Epithelial cell of proximal tubule (primary cell): ENCODE results near the gene NKAPL. TPM values are rescaled to one million over a fixed set of nuclear protein-coding genes. Genes with fewer than 3 reads are reported as not detected.

Source experiments
- DNase-seq: peaks from one replicate; pipeline ENCODE4 v3.0.0-alpha.2; 2011; ENCODE audit warnings: low read depth
- H3K4me3 ChIP-seq: 2 replicates; pipeline ENCODE4 v1.5.1; 2011; ENCODE audit warnings: low read depth, mild to moderate bottlenecking, low read length
- total RNA-seq: library from RNA; depleted of rRNA; stranded (reverse); fragments of >200 nt; gene quantifications from 2 replicates; pipeline ENCODE4 v1.2.3, GENCODE V29; 2015
- TF ChIP-seq, protein P1 (sequence below): conservative IDR thresholded peaks from 2 replicates; pipeline ENCODE4 v1.5.1; 2012; ENCODE audit warnings: low read depth, mild to moderate bottlenecking, low read length

NKAPL gene
- total RNA-seq = 0.17 and 0.65 TPM in 2 replicates

DNA sequence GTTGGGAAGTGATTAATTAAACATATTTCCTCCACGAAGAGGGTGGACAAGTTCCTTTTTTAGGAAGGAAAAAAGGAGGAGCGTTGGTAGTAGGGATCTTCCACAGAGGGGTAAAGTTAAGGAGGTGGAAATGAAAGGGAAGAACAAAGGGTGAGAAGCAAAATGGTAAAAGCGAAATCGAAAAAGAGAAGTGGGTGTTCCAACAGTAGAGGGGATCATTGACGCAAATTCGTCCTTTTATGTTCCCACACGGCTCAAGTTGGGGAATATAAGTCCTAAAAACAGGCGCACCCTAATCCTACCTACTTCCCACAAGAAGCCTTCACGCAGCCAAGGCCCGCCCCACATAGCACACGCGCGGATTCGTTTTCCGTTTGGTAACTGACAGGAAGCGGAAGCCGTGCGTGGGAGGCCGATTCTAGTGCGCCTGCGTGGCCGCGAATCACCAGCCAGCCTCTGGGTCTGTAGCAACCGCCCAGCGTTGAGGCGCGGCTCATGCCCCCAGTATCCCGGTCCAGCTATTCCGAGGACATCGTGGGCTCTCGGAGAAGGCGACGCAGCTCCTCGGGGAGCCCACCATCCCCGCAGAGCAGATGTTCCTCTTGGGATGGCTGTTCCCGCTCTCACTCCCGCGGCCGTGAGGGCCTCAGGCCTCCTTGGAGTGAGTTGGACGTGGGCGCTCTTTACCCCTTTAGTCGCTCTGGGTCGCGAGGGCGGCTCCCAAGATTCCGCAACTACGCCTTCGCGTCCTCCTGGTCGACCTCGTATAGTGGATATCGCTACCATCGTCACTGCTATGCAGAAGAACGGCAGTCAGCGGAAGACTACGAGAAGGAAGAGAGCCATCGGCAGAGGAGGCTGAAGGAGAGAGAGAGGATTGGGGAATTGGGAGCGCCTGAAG lies at the start of gene NKAPL:
Gene NKAPL (plus strand): TSS at position 421 of the 901 bp plus-strand sequence. CDS start 75 bp downstream, at position 496.
- DNase-seq = no peak
- peak within 1 kb of the TSS; percentile 47 for H3K4me3 ChIP-seq
- TF ChIP-seq, protein P1, sequence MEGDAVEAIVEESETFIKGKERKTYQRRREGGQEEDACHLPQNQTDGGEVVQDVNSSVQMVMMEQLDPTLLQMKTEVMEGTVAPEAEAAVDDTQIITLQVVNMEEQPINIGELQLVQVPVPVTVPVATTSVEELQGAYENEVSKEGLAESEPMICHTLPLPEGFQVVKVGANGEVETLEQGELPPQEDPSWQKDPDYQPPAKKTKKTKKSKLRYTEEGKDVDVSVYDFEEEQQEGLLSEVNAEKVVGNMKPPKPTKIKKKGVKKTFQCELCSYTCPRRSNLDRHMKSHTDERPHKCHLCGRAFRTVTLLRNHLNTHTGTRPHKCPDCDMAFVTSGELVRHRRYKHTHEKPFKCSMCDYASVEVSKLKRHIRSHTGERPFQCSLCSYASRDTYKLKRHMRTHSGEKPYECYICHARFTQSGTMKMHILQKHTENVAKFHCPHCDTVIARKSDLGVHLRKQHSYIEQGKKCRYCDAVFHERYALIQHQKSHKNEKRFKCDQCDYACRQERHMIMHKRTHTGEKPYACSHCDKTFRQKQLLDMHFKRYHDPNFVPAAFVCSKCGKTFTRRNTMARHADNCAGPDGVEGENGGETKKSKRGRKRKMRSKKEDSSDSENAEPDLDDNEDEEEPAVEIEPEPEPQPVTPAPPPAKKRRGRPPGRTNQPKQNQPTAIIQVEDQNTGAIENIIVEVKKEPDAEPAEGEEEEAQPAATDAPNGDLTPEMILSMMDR = no peak

DNA sequence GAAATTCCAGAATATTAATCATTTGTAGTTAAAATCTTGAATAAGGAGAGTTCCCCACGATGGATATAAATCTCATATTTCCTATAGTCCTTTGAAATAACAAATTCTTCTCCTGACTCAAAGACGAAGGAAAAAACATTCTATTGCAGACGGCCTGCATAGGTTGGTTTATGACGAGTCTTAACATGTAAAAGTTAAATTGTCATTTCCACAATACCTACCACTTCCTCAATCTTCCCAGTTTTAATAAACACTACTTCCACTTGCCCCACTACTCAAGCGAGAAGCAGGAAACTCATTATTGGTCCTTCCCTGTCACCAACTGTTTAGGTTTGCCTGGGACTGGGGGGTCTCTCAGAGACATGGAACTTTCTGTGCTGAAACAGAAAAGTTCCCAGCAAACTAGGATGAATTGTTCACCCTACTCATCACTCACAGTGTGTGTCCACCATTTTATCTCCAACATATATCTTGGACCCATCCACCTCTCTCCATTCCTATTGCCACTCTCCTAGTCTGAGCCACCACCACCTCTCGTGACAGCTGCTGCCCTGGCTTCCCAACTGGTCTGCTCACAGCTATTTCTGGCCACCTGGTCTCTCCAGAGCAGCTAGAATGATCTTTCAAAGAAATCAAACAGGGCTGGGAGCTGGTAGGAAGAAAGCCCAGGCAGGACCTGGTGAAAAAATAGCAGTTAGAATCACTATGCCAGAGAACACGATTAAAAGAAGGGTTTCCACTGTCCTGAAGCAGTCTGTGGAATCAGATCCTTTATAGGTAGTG lies 49.2 kb upstream of the NKAPL start:
- DNase-seq = no peak
- TF ChIP-seq, protein P1 = no peak
- H3K4me3 ChIP-seq = no peak overlapping the region

DNA sequence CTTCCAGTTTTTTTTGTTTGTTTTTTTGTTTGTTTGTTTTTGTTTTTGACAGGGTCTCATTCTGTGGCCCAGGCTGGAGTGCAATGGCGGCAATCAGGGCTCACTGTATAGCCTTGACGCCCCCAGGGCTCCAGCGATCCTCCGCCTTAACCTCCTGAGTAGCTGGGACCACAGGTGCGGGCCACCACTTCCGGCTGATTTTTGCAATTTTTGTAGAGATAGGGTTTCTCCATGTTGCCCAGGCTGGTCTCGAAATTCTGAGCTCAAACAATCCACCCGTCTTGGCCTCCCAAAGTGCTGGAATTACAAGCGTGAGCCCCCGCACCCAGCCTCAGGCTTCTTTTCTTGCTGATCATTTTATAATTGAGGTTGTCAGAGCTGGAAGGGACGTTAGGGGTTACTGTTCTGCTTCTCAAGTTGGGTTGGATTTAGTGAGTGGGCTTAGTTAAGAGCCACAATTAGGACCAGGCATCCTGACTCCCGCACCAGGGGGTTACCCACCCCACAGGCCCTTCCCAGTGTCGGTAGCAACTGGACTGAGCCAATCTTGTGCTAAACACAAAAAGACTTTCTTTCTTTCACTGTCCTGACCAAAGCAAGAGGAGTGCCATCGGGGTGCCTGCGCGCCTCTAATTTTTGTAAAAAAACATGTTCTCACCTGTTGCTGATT lies 47.1 kb upstream of the NKAPL start:
- DNase-seq = no peak
- H3K4me3 ChIP-seq = peak overlapping the region; percentile 64
- TF ChIP-seq, protein P1 = no peak

DNA sequence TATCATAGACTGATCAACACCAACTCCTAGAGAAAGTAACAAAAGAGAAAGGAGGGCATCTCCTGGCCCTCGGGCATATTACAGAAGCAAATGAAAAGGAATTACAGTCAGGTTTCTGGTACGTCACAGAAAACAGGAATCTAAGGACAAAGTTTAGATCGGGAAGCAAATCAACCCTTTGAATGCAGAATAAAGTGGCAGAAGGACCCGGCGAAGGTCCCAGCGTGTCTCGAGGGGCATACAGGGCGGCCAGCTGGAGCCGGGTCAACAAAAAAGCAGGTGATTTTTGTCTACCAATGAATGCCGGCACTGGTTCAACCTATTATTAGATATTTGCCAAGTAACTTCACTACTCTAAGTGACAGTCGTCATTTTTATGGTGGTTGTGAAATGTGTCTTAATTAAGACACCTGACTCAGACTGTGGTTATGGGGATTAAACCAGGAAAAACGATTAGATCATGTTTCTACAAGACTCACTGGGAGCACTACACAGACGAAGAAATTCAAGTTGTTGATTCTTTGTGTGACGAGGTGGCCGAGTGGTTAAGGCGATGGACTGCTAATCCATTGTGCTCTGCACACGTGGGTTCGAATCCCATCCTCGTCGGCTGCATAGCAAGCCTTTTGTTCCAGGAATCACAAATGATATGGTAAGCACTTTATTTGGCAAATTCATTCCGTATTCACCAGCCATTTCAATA lies 46.4 kb upstream of the NKAPL start:
- TF ChIP-seq, protein P1 = peak; percentile 54
- H3K4me3 ChIP-seq = peak overlapping the region; percentile 64
- peak; percentile 84 for DNase-seq

DNA sequence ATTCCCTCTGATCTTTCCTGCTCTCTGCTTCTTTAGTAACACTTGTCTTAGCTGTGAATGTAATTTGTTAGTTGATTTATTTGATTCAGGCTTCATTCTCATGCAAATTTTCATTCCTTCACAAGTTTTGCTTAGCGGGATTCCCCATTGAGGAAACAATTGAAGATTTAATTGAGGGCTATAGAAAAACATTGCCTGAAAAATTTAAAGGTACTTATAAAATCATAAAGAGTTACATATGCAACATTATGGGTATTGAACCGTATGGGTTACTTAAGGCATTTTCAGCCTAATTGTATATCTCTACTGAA lies 45.9 kb upstream of the NKAPL start:
- DNase-seq = no peak
- peak overlapping the region; percentile 64 for H3K4me3 ChIP-seq
- TF ChIP-seq, protein P1 = no peak

DNA sequence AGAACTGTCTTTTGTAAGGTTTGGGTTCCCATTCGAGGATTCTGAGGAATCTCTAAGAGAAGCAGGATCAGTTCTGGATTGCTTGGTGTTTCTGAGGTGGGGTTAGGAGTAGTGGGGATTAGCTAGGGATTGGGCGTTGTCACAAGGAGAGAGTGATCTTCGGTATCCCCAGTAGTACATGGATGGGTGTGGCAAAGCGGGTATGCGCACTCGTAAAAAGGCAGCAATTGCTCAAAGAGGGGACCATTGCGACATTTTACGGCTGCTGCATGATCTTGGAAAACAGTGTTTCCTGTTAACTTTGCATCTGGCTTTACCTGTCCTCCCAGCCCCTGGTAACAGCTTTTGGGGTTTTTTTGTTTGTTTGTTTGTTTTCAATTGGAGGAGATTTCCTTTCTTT lies 43.7 kb upstream of the NKAPL start:
- DNase-seq = no peak
- TF ChIP-seq, protein P1 = no peak
- H3K4me3 ChIP-seq = no peak overlapping the region
